Type B pancreatic cell (in vitro differentiated cells): ENCODE measurements around the gene KDM4B. TPM values are rescaled to one million over a fixed set of nuclear protein-coding genes. Genes with fewer than 3 reads are reported as not detected.

Source experiments
- DNase-seq: peaks from one replicate; pipeline ENCODE4 v3.0.0; 2021; ENCODE audit warnings: mixed read lengths; ENCODE audit not compliant: unreplicated experiment; ENCODE audit errors: extremely low spot score
- H3K27ac Mint-ChIP-seq: 2 replicates; pipeline ENCODE4 v1.8.0; 2021; ENCODE audit warnings: mild to moderate bottlenecking, mixed read lengths
- H3K27me3 Mint-ChIP-seq: 2 replicates; pipeline ENCODE4 v1.8.0; 2021; ENCODE audit warnings: mixed read lengths
- H3K36me3 Mint-ChIP-seq: 2 replicates; pipeline ENCODE4 v1.8.0; 2021; ENCODE audit warnings: mixed read lengths
- H3K4me1 Mint-ChIP-seq: one replicate; pipeline ENCODE4 v1.8.0; 2021; ENCODE audit warnings: mixed read lengths; ENCODE audit not compliant: unreplicated experiment
- H3K4me3 Mint-ChIP-seq: 2 replicates; pipeline ENCODE4 v1.8.0; 2021; ENCODE audit warnings: mild to moderate bottlenecking, mixed read lengths
- H3K9me3 Mint-ChIP-seq: 2 replicates; pipeline ENCODE4 v1.8.0; 2021; ENCODE audit warnings: mixed read lengths
- total RNA-seq: library from RNA; stranded (reverse); gene quantifications from 2 replicates; pipeline ENCODE4 v1.2.1, GENCODE V29; 2021; ENCODE audit warnings: low replicate concordance
- TF ChIP-seq, protein P1 (sequence below): fragments of 200-600 bp; sonication (generic); conservative IDR thresholded peaks from 2 replicates; pipeline ENCODE4 v1.5.0; 2021; ENCODE audit warnings: antibody characterized with exemption, mild to moderate bottlenecking

KDM4B gene
- total RNA-seq, 1 donor from 2014 or later: 48.8 TPM

DNA sequence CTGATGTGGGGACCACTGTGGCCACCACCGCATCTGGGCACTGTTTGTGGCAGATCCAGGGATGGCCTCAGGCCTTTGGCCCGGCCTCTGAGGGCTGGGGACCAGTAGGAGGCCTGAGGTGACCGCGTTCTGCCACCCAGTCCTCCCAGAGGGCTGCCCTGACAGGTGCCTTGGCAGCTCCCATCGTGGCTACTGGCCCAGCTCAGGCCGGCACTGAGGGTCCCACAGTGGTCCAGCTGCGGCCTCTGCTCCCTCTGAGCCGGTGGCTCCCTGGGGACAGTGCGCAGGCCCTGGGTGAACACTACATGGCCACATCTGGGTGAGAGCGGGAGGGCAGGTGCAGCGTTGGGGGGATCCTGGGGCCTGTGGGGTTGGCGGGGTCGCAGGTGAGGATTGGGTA lies 61.9 kb downstream of the KDM4B start:
- H3K9me3 Mint-ChIP-seq: no peaks in the 10 kb centered on the region
- H3K4me1 Mint-ChIP-seq: peaks cover 10% of the 10 kb centered on the region
- H3K27ac Mint-ChIP-seq: no peak overlapping the region
- TF ChIP-seq, protein P1, sequence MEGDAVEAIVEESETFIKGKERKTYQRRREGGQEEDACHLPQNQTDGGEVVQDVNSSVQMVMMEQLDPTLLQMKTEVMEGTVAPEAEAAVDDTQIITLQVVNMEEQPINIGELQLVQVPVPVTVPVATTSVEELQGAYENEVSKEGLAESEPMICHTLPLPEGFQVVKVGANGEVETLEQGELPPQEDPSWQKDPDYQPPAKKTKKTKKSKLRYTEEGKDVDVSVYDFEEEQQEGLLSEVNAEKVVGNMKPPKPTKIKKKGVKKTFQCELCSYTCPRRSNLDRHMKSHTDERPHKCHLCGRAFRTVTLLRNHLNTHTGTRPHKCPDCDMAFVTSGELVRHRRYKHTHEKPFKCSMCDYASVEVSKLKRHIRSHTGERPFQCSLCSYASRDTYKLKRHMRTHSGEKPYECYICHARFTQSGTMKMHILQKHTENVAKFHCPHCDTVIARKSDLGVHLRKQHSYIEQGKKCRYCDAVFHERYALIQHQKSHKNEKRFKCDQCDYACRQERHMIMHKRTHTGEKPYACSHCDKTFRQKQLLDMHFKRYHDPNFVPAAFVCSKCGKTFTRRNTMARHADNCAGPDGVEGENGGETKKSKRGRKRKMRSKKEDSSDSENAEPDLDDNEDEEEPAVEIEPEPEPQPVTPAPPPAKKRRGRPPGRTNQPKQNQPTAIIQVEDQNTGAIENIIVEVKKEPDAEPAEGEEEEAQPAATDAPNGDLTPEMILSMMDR: no peak
- H3K36me3 Mint-ChIP-seq: no peaks in the 10 kb centered on the region
- no peaks in the 10 kb centered on the region for H3K27me3 Mint-ChIP-seq
- H3K4me3 Mint-ChIP-seq: no peak overlapping the region
- DNase-seq: no peak

DNA sequence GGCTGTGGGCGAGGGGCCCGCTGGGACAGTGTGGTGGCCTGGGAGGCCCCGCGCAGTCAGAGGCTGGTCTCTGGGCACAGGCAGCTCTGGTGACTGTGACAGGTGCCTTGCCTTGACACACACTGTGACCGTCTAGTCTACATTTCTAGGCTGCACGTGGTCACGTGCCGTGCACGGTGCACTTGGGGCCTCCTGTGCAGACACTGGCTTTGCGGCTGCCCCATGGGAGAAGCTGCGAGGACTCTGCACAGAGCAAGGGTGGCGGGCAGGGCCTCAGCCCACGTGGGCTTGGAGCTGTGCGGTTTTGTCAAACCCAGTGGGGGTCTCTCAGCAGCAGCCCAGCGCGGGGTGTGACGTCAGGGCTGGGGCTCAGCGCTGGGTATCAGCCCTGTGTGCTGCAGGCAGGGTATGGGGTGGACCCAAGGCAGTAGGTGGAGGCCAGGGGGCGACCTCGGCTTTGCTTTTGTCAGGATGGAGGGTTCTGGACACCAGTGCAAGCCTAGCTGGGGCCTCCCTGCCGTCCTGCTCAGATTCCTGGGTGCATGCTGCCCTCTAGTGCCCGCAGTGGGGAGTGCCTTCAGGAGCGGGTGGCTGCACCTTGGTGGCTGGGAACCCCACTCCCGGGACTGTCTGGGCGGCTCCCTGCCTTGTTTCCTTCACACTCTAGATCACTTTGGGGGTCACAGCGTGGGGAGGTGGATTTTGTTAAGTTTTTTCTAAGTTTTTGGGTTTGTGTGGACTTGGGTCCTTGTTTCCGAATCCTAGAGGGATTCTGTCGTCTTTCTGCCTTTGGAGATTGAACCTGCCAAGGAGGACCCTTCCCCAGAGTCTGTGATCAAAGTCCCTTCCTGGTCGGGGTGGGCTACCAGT lies 62.6 kb downstream of the KDM4B start:
- Mint-ChIP-seq H3K4me1 (peaks cover 10% of the 10 kb centered on the region), H3K36me3 (no peaks in the 10 kb centered on the region), H3K9me3 (no peaks in the 10 kb centered on the region), H3K4me3 (no peak overlapping the region), H3K27ac (no peak overlapping the region), H3K27me3 (no peaks in the 10 kb centered on the region)
- TF ChIP-seq, protein P1: peak; percentile 98
- DNase-seq: peak; percentile 92

DNA sequence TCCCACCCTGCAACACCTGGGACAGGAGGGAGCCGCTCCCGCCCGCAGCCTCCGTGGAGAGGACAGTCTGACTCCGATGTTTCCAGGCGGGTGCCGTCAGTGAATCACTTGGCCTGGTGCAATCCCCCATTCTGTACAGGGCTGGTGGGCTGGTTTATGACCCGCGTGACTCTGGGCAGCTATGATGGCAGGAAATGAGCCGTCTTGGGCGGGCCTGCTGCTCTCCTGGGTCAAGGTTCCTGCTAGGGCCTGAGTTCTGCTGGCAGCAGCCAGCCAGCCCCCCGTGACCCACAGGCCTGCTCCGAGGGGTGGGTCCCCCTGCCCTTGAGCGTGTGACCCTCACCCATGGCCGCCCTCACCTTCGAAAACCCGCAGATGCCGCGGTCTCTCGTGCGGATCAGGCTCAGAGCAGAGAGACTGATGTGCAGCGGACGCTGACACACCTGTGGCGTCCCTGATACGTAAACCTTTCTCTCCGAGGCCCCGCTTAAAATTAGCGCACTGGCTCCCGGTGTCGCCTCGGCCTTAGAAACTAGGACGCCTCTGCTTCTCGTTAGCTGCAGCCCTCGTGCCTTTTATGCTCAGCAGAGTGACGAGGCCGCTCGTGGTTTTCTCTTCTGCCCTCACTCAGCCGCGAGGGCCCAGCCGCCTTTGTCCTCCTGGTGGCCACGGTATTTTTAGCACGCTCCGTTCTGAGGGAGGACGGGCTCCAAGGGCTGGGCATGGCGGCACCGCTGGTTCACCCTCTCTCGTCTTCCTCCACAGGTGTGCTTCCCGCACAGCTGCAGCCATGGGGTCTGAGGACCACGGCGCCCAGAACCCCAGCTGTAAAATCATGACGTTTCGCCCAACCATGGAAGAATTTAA lies 63.4 kb downstream of the KDM4B start:
- H3K9me3 Mint-ChIP-seq: no peaks in the 10 kb centered on the region
- no peak overlapping the region for H3K4me3 Mint-ChIP-seq

DNA sequence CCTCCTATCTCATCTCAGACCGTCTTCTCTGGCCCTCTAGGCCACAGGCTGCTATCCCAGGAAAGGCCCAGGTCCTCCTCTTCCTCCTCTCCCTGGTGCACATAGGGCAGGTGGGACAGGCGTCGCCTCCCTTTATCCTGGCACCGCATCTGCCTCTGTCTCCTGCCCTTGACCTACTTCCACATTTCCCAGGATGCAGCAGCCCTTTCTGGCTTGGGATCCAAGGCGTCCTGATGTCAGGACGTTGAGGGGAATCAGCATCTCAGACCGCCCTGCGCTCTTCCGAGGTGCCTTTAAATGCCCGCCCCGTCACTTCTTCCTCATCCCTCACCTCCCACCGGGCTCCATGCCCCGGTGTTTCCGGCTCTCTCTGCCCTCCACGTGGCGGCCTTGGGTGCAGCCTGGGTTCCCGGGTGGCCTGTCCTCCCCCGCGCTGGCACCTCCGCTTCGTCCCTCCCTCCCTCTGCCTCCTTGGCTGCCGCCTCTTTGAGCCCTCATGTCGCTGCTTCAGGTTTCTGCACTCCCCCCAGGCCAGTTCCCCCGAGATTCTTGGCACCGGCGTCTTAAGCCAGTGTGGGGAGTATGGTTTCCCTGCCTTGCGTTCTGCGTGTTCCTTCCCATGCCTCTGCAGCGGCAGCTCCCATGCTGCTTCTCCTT lies 66.3 kb downstream of the KDM4B start:
- H3K9me3 Mint-ChIP-seq: no peaks in the 10 kb centered on the region
- no peaks in the 10 kb centered on the region for H3K27me3 Mint-ChIP-seq
- no peak overlapping the region for H3K27ac Mint-ChIP-seq
- no peaks in the 10 kb centered on the region for H3K36me3 Mint-ChIP-seq
- no peak overlapping the region for H3K4me3 Mint-ChIP-seq
- TF ChIP-seq, protein P1: no peak
- no peak for DNase-seq
- peaks cover 15% of the 10 kb centered on the region for H3K4me1 Mint-ChIP-seq

More for the DNA sequence above, 63.4 kb downstream of the KDM4B start:
- Mint-ChIP-seq H3K36me3 (no peaks in the 10 kb centered on the region), H3K4me1 (peaks cover 17% of the 10 kb centered on the region), H3K27me3 (no peaks in the 10 kb centered on the region), H3K27ac (no peak overlapping the region)
- no peak for DNase-seq
- TF ChIP-seq, protein P1: no peak
